Adrenal gland (tissue), 5 donors: Measurements from ENCODE around the gene ITPR1.

ENCODE experiments used
- CTCF ChIP-seq, 6 experiments: fragments of 450-650 bp in 4 of 6; fragments of 200-600 bp in 2 of 6; sonication (generic) in 1 of 6; IDR thresholded peaks; 1 replicate in 5 of 6; 2 replicates in 1 of 6; pipeline versions ENCODE4 v1.5.1 to v1.8.0; 2016 to 2021; ENCODE audit warnings: antibody characterized with exemption in 6 of 6, mild to moderate bottlenecking in 2 of 6, moderate library complexity in 1 of 6
- POLR2A ChIP-seq, 2 donors: fragments of 450-650 bp; IDR thresholded peaks; one replicate each; pipeline ENCODE4 v1.6.1; 2017; ENCODE audit warnings: antibody characterized with exemption in 2 of 2, mild to moderate bottlenecking in 2 of 2, moderate library complexity in 1 of 2
- donor health status: DM: no; HTN: no; CAD: no.

DNA sequence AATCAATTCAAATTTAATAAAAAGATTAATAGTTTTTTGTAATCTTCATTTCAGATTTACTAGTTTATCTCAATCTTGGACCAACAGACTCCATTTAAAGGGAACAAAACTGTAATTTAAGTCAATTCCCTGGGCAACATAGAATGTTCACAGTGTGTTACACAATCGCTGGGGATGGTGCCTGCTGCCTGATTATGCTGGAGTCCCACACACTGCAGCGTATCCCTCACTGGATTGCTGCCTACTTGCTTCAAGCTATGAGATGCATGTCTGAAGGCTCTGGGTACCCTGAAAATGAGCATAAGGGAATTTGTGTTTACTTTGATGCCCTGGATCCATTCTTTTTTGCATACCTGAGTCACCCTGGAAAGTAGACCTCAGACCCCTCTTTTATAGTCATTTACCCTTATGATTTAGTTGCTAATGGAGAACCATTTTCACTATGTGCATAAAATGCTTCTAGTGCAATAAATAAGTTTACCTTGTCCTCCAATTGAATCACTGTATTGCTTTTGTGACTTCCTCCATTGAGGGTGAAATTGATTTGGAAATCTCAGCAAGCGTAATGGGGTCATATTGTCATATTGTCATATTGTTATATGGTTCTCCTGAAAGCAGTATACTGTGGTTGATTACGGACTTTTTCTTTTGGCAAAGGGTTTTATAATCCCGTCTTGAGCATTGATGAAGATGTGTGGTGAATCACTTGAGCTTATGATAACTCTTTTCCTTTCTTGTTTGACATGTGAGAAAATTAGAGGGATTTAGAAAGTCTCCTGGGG is 35.9 kb downstream of the ITPR1 start:
- TF ChIP-seq CTCF (IDR thresholded peaks at IDR 0.05) (no peak), POLR2A (IDR thresholded peaks at IDR 0.05) (no peak)
